Stimulated activated CD4-positive, alpha-beta T cell treated with anti-CD3 and anti-CD28 coated beads, TNF-alpha, amount 100 ng/mL, for 48 hours (primary cell): Measurements from ENCODE around the gene GTF2F1.
"Not testable (repeated sequence)": the region's sequence is repeated elsewhere in the genome, so short reads cannot be mapped to it uniquely, and the experiment has no call there.

Experiments
- DNase-seq, 3 donors: peaks; one replicate each; pipeline ENCODE4 v3.0.0-alpha.2; 2020; ENCODE audit warnings: low read depth in 3 of 3

GTF2F1 gene

DNA sequence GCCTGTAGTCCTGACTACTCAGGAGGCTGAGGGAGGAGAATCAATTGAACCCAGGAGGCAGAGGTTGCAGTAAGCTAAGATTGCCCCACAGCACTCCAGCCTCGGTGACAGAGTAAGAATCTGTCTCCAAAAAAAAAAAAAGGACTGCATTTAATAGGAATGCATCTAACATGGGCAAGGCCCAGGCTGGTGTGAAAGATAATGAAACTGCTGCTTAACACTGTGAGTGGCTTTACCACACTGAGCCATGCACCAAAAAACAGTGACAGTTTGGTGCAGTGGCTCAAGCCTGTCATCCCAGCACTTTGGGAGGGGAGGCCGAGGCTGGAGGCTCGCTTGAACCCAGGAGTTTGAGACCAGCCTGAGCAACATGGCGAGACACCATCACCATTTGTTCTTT, 8.6 kb downstream of the GTF2F1 start:
- DNase-seq: no peak

DNA sequence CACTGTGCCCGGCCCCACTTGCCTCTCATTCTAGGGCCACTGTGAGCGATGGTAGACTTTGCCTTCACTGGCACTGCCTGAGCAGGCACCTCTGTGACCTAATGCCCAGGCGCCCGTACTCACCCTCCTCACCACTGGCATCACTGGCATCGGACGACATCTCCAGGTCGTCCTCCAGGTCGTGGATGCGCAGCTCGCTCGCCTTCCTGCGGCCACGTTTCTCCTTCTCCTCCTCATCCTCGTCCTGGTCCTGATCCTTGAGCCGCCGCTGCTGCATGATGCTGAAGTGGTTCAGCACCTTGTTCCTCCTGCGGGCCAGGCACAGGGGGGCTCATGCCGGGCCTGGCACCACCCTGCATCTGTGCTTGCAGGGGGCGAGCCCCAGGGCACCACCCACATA, 9.8 kb downstream of the GTF2F1 start:
- no peak for DNase-seq

- no peak for DNase-seq
Observed at GRCh38 chr19:6381030-6381750, 11.8 kb downstream of the GTF2F1 start.

DNA sequence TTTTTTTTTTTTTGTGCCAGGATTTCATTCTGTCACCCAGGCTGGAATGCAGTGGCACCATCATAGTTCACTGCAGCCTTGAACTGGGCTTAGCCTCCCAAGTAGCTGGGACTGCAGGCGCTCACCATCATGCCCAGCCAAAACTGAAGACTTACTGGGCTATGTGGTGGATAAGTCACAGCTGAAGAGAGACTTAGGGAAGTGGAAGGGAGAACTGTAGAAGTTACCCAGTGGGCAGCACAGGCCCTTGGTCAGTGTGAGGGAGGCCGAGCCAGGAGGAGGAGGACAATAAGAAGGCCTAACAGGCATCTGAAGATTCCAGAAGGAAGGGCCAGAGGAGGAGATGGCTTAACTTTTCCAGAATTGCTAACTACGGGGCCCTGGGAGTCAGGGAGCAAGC, 13.2 kb downstream of the GTF2F1 start:
- no peak for DNase-seq

- no peak for DNase-seq
Observed at GRCh38 chr19:6378486-6378885, 14.5 kb downstream of the GTF2F1 start.

DNA sequence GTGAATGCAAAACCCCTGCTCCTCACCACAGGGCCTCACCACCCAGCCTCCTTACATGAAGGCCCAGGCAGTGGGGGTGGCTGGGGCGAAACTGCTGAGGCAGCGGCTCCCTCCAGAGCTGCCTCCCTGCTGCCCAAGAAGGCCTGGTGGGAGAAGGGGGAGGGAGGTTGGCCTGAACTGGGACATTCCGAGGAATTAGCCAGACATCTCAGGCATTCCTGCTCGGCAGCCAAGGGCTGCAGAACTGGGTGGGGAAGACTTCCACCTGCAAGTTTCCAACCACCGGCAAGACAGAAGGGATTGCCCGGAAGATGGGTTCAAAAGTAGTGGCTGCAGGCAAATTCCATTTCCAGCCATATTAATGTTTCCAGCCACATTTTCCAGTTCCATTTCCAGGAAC, 14.9 kb downstream of the GTF2F1 start:
- no peak for DNase-seq

- DNase-seq: no peak
Observed at GRCh38 chr19:6376512-6377190, 16.3 kb downstream of the GTF2F1 start.

DNA sequence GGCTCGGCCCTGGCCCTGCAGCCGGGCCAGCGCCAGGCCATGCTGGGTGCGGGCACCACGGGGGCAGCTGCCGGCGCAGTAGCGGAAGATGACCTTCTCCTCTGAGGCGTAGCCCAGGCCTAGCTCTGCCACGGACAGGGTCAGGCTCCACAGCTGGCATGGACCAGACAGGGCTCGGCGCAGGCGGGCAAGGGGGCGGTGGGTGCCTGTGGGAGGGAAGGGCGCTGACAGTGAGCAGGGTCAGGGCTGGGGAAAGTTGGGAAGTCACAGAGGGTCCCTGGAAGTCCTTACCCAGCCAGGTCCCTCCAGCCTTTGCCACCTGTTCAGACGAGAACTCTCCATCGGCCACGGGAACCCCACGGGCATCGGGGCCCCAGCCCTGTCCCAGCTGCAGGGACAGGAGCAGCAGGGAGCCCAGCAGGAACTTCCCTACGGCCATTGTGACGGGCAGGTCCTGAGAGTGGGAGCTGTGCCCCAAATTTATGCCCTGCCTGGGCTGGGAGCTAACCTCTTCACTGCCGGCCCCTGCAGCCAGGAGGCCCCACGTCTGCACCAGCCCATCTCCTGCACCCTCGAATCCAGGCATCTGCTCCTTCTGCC, 17.5 kb downstream of the GTF2F1 start, which contains the start of gene PSPN:
Gene PSPN, minus strand, starts transcription at position 523 of the 600 bp plus-strand sequence. Its CDS starts 84 bp downstream, at position 439.
- no peak for DNase-seq

DNA sequence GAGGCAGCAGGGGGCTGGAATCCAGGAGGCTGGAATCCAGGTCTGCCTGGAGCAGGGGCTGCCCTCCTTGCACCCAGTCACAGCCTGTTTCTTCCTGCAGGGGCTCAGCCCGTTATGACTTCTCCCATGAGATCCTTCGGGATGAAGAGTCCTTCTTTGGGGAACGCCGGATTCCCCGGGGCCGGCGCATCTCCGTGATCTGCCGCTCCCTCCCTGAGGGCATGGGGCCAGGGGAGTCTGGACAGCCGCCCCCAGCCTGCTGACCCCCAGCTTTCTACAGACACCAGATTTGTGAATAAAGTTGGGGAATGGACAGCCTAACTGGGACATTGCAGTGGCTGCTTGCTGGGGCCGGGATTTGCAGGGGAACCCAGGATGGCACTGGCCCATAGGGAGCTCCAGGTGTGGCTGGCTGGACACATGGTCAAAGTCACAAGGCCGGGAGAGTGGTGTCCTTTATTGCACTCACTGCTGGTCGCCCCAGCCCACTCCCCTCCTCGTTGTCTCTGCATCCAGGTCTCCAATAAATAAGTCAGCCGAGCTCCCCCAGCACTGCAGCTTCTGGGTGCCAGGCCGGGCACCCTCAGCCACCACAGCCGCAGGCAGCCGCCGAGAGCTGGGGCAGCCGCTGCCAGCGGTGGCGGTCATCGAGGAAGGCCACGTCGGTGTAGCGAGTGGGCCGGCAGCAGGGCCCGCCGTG, 18.1 kb downstream of the GTF2F1 start:
- DNase-seq: no peak

DNA sequence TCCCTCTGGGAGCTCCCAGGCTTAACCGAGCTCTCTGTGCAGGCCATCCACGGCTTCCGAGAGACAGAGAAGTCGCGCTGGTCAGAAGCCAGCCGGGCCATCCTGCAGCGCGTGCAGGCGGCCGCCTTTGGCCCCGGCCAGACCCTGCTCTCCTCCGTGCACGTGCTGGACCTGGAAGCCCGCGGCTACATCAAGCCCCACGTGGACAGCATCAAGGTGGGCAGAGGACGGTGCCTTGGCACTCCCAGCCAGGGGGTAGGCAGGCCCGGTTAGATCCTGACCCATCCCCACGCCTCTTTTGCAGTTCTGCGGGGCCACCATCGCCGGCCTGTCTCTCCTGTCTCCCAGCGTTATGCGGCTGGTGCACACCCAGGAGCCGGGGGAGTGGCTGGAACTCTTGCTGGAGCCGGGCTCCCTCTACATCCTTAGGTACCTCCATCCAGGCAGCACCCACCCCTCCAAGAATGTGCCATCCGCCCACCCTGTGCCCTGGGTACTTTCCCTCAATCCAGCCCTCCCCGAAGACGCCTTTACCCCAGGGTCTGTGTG, 18.7 kb downstream of the GTF2F1 start:
- no peak for DNase-seq

GRCh38 chr19:6373813-6374108, 19.2 kb downstream of the GTF2F1 start:
- DNase-seq: no peak

DNA sequence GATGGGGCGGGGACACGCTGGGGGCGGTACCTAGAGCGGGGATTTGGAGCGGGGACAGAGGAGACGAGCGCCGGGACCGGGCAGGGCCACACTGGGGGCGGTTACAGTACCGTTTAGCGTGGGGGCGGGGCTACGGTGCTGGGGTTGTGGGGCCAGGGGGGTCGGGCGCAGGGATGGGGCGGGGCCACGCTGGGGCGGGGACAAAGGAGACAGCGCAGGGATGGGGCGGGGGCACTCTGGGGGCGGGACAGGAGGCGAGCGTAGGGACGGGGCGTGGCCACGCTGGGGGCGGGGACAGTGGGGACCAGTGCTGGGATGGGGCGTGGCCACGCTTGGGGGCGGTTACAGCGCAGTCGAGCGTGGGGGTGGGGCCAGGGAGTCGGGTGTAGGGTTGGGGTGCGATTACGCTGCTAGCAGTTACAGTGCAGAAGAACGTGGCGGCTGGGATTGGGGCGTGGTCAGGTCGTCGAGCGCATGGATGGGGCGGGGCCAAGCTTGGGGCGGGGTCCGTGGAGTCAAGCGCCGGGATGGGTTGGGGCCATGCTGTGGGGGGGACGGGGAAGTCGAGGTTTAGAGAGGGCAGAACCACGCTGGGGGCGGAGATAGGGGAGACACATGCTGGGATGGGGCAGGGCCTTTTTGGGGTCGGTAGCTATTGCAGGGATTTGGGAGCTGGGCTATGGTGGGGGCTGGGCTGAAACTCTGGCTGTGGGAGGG, 19.7 kb downstream of the GTF2F1 start:
- peak; percentile 99 to 100 (median 99) for DNase-seq

DNA sequence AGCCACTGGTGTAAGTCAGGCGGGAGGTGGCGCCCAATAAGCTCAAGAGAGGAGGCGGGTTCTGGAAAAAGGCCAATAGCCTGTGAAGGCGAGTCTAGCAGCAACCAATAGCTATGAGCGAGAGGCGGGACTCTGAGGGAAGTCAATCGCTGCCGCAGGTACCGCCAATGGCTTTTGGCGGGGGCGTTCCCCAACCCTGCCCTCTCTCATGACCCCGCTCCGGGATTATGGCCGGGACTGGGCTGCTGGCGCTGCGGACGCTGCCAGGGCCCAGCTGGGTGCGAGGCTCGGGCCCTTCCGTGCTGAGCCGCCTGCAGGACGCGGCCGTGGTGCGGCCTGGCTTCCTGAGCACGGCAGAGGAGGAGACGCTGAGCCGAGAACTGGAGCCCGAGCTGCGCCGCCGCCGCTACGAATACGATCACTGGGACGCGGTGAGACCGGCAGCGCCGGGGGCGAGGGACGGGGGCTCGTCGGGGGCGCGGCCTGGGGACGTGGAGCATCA, 20.3 kb downstream of the GTF2F1 start, which contains the start of gene ALKBH7:
Gene ALKBH7, plus strand, starts transcription at position 201 of the 502 bp plus-strand sequence. Its CDS starts 27 bp downstream, at position 228.
- peak; percentile 92 to 97 (median 96) for DNase-seq

DNA sequence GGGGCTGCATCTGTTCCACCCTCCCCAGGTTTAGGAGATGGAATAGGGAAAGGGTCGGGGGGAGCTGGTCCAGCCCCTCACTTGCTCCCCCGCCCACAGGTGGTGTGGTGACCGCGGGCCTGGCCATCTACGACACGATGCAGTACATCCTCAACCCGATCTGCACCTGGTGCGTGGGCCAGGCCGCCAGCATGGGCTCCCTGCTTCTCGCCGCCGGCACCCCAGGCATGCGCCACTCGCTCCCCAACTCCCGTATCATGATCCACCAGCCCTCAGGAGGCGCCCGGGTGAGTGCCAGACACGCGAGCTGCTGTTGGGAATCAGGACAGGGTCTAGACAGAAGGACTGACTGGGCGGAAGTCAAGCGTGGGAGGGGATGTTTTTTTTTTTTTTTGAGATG, 28.6 kb downstream of the GTF2F1 start:
- DNase-seq: no peak

DNA sequence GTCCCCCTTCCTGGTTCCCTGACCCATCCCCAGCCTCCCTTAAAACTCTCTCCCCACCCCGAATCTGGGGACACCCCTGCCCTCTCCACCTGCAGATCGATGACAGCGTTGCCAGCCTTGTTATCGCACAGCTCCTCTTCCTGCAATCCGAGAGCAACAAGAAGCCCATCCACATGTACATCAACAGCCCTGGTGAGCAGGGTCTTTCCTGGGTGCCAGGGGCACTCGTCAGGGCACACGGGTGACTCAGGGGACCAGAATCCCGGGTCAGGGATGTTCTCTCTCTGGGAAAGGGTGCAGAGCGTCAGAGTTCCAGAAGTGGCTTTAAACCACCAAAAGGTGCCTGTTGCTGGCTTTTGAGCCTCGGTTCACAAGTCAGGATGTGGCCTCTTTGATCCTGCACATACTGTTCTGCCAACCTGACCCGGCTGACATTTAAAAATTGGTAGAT, 30.6 kb downstream of the GTF2F1 start:
- DNase-seq: no peak

- DNase-seq: no peak
Observed at GRCh38 chr19:6362027-6362350, 31.0 kb downstream of the GTF2F1 start.

- not testable (repeated sequence) for DNase-seq
Observed at GRCh38 chr19:6360857-6361216, 32.1 kb downstream of the GTF2F1 start.

- DNase-seq: not testable (repeated sequence)
Observed at GRCh38 chr19:6360445-6360844, 32.5 kb downstream of the GTF2F1 start.

DNA sequence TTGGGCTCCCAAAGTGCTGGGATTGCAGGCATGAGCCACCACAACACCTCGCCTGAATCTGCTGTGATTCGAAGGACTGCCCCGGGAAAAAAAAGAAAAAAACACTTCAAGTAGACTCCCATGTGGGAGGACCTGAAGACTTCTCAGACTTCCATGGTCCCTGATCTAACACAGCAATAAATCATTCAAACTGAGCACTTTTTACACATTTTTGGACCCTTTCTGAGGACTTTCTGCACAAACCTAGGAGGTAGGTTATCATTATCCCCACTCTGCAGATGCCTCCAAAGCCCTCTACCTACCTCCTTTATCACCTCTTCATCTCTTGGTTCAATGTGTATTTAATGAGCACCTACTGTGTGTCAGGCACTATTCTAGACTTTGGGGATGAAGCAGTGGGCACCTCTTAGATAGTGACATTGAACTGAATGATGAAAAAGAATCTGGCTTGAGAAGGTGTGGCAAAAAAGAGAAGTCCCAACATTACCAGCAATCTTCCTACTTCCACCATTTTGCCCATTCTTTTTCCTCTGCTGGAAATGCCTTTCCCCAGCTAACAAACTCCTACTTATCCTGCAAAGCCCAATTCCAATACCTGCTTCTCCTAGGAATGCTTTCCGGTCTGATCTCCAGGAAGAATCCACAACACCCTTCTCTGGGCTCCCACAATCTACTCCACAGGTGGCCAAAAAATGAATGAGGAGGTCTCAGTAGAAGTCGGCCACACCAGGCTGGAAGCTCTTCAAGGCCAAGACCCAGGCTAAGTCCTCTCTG, 33.2 kb downstream of the GTF2F1 start:
- DNase-seq: no peak

DNA sequence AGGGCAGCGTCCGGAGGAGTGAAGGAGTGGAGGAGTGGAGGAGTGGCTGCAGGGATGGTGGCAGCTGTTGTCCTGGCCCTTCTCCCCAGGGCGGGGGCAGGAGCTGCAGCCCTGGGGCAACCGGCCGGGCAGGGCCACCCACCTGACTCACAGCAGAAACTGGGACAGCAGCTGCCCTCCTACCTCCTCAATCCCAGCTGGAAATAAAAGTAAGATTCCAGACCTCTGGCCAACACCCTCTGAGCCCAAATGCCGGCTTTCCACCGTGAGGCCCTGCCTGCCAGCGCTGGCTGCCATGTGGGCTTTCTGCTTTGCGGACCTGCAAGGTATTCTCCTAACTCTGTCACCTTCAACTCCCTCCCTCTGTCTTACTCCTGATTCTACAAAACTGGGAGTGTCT, 35.0 kb downstream of the GTF2F1 start:
- DNase-seq: no peak

GRCh38 chr19:6357174-6357573, 35.8 kb downstream of the GTF2F1 start:
- no peak for DNase-seq
